ENCODE measurements around the gene SEMA4B.

- TF ChIP-seq EZH2 (IDR thresholded peaks at IDR 0.05; ENCODE audit: borderline replicate concordance, insufficient read depth, low read depth, low read length, poor library complexity, severe bottlenecking) = no peak
- TF ChIP-seq, protein P1, sequence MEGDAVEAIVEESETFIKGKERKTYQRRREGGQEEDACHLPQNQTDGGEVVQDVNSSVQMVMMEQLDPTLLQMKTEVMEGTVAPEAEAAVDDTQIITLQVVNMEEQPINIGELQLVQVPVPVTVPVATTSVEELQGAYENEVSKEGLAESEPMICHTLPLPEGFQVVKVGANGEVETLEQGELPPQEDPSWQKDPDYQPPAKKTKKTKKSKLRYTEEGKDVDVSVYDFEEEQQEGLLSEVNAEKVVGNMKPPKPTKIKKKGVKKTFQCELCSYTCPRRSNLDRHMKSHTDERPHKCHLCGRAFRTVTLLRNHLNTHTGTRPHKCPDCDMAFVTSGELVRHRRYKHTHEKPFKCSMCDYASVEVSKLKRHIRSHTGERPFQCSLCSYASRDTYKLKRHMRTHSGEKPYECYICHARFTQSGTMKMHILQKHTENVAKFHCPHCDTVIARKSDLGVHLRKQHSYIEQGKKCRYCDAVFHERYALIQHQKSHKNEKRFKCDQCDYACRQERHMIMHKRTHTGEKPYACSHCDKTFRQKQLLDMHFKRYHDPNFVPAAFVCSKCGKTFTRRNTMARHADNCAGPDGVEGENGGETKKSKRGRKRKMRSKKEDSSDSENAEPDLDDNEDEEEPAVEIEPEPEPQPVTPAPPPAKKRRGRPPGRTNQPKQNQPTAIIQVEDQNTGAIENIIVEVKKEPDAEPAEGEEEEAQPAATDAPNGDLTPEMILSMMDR (IDR thresholded peaks at IDR 0.05) = no peak
These were observed 47.7 kb downstream of the SEMA4B start for GRCh38 chr15:90248789-90249202.
